Measurements from ENCODE around the gene IL1RAP. TPM values are rescaled to one million over a fixed set of nuclear protein-coding genes. Genes with fewer than 3 reads are reported as not detected.

Gene IL1RAP
- total and polyA plus RNA-seq, 2 experiments from 2014 or later = 14.6 to 46.5 TPM

DNA sequence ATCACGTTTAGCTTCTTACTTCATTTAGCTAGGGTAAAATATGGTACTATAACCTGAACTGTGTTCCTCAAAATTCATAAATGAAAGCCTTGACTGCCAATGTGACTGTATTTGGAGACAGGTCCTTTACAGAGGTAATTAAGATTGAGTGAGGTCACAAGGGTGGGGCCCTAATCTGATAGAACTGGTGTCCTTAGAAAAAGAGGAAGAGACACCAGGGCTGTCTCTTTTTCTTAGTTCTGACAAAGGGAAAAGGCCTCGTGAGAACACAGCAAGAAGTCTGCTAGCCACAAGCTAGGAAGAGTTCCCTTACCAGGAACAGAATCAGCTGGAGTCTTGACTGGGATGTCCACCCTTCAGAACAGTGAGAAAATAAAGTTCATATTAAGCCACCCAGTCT, 185.9 kb downstream of the IL1RAP start:
- no peaks in the 10 kb centered on the region for H3K9me3 ChIP-seq (ENCODE audit: low read depth)
- H3K4me3 ChIP-seq = no peak overlapping the region
- no peaks in the 10 kb centered on the region for H4K20me1 ChIP-seq (ENCODE audit: insufficient read depth, poor library complexity, severe bottlenecking)
- 88% methylated on average over 2 of the region's 2 CpGs for WGBS (ENCODE audit: low lambda C conversion rate, missing lambda C conversion rate)
- peaks cover 3% of the 10 kb centered on the region for H3K27me3 ChIP-seq
- H2AFZ ChIP-seq = no peak overlapping the region
- no peaks in the 10 kb centered on the region for H3K79me2 ChIP-seq
- H3K9me2 ChIP-seq (replicated peaks; ENCODE audit: insufficient read depth) = no peaks in the 10 kb centered on the region
- H3K4me2 ChIP-seq = no peak overlapping the region
- TF ChIP-seq EZH2phosphoT487 (IDR thresholded peaks at IDR 0.05; ENCODE audit: low read depth, severe bottlenecking, unreplicated experiment) (no peak), EZH2 (IDR thresholded peaks at IDR 0.05; ENCODE audit: borderline replicate concordance) (no peak)
- TF ChIP-seq, protein P1, sequence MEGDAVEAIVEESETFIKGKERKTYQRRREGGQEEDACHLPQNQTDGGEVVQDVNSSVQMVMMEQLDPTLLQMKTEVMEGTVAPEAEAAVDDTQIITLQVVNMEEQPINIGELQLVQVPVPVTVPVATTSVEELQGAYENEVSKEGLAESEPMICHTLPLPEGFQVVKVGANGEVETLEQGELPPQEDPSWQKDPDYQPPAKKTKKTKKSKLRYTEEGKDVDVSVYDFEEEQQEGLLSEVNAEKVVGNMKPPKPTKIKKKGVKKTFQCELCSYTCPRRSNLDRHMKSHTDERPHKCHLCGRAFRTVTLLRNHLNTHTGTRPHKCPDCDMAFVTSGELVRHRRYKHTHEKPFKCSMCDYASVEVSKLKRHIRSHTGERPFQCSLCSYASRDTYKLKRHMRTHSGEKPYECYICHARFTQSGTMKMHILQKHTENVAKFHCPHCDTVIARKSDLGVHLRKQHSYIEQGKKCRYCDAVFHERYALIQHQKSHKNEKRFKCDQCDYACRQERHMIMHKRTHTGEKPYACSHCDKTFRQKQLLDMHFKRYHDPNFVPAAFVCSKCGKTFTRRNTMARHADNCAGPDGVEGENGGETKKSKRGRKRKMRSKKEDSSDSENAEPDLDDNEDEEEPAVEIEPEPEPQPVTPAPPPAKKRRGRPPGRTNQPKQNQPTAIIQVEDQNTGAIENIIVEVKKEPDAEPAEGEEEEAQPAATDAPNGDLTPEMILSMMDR (IDR thresholded peaks at IDR 0.05; ENCODE audit: poor library complexity) = no peak
- DNase-seq (ENCODE audit: low spot score) = no peak
- H3K36me3 ChIP-seq (replicated peaks; ENCODE audit: insufficient read depth, low read depth) = no peaks in the 10 kb centered on the region
- H3K27ac ChIP-seq = no peak overlapping the region
- H3K4me1 ChIP-seq (ENCODE audit: insufficient read depth) = peaks cover 9% of the 10 kb centered on the region

DNA sequence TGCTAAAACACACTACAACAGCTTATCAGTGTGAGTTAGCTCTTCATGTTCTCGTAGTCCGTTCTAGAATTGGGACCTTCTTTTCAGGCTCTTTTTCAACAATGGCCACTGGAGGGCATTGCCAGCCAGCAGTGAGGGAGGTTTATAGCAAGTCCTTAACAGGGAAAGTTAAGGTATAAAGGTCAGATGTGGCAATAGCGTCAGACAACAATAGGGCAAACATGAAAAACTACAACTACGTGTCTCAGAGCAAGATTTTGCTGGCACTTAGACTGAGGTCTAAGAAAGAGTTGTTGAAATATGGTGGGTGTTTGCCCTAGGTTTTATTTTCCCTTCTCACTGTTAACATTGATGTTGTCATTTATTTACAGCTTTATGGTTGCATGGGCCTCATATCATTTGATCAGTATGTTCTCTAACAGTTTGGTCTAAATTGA, 187.2 kb downstream of the IL1RAP start:
- H4K20me1 ChIP-seq (ENCODE audit: insufficient read depth, poor library complexity, severe bottlenecking) = no peaks in the 10 kb centered on the region
- peak overlapping the region; percentile 13 for H3K4me2 ChIP-seq
- no peaks in the 10 kb centered on the region for H3K36me3 ChIP-seq (replicated peaks; ENCODE audit: insufficient read depth, low read depth)
- no peaks in the 10 kb centered on the region for H3K79me2 ChIP-seq
- H3K9me2 ChIP-seq (replicated peaks; ENCODE audit: insufficient read depth) = no peaks in the 10 kb centered on the region
- peak; percentile 78 for DNase-seq (ENCODE audit: low spot score)
- H3K9me3 ChIP-seq (ENCODE audit: low read depth) = no peaks in the 10 kb centered on the region
- H2AFZ ChIP-seq = no peak overlapping the region
- no peaks in the 10 kb centered on the region for H3K4me1 ChIP-seq (ENCODE audit: insufficient read depth)
- TF ChIP-seq, protein P1 (IDR thresholded peaks at IDR 0.05; ENCODE audit: poor library complexity) = peak; percentile 72
- no peak for TF ChIP-seq EZH2 (IDR thresholded peaks at IDR 0.05; ENCODE audit: borderline replicate concordance)
- no peak overlapping the region for H3K4me3 ChIP-seq
- 19% methylated on average over 4 of the region's 4 CpGs for WGBS (ENCODE audit: low lambda C conversion rate, missing lambda C conversion rate)
- H3K27ac ChIP-seq = no peak overlapping the region
- H3K27me3 ChIP-seq = peaks cover 3% of the 10 kb centered on the region

DNA sequence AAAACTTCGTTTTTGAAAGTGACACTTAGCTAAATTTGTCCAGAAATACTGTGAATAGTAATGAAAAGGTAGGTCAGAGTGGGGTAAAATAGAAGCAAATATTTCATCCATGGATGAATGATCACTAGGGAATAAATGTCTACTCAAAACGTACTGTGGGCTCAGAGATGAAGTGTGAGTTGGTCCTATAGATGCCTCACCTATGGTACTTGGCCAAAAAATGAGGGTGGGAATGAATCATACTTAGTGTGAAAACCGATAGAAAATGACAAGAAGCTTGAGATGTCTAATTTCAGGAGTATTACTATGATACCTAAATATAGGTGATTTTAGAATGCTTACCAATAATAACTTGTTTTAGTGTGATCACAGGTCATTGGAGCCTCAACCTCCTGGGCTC, 192.7 kb downstream of the IL1RAP start:
- 79% methylated on average over 3 of the region's 3 CpGs for WGBS (ENCODE audit: low lambda C conversion rate, missing lambda C conversion rate)
- H3K27me3 ChIP-seq = no peaks in the 10 kb centered on the region
- no peak overlapping the region for H3K4me3 ChIP-seq
- no peak overlapping the region for H3K4me2 ChIP-seq
- DNase-seq (ENCODE audit: low spot score) = no peak
- H3K4me1 ChIP-seq (ENCODE audit: insufficient read depth) = peaks cover 5% of the 10 kb centered on the region
- H2AFZ ChIP-seq = no peak overlapping the region
- no peaks in the 10 kb centered on the region for H4K20me1 ChIP-seq (ENCODE audit: insufficient read depth, poor library complexity, severe bottlenecking)
- H3K9me2 ChIP-seq (replicated peaks; ENCODE audit: insufficient read depth) = no peaks in the 10 kb centered on the region
- no peaks in the 10 kb centered on the region for H3K9me3 ChIP-seq (ENCODE audit: low read depth)
- no peaks in the 10 kb centered on the region for H3K36me3 ChIP-seq (replicated peaks; ENCODE audit: insufficient read depth, low read depth)
- TF ChIP-seq, protein P1 (IDR thresholded peaks at IDR 0.05; ENCODE audit: poor library complexity) = no peak
- TF ChIP-seq EZH2 (IDR thresholded peaks at IDR 0.05; ENCODE audit: borderline replicate concordance) (no peak), EZH2phosphoT487 (IDR thresholded peaks at IDR 0.05; ENCODE audit: low read depth, severe bottlenecking, unreplicated experiment) (no peak)
- no peaks in the 10 kb centered on the region for H3K79me2 ChIP-seq
- no peak overlapping the region for H3K27ac ChIP-seq

Other genes starting within 250 kb of the IL1RAP start
- gene CLDN1, start 191.6 kb upstream of the IL1RAP start, total RNA-seq = 106 and 123 TPM in 2 replicates
- gene CLDN1, start 191.6 kb upstream of the IL1RAP start, polyA plus RNA-seq = 45.3 and 46.9 TPM in 2 replicates
- gene CLDN16, start 125.9 kb upstream of the IL1RAP start, total RNA-seq = 0.77 and 1.3 TPM in 2 replicates
- gene CLDN16, start 125.9 kb upstream of the IL1RAP start, polyA plus RNA-seq = 0.39 and 1.2 TPM in 2 replicates
- 2.1 and 2.9 TPM in 2 replicates for gene TMEM207, start 64.2 kb upstream of the IL1RAP start, total RNA-seq
- gene TMEM207, start 64.2 kb upstream of the IL1RAP start, polyA plus RNA-seq = 1.3 and 1.5 TPM in 2 replicates

All from hepatocyte (in vitro differentiated cells).